ENCODE measurements around the gene COX8A.

COX8A gene

DNA sequence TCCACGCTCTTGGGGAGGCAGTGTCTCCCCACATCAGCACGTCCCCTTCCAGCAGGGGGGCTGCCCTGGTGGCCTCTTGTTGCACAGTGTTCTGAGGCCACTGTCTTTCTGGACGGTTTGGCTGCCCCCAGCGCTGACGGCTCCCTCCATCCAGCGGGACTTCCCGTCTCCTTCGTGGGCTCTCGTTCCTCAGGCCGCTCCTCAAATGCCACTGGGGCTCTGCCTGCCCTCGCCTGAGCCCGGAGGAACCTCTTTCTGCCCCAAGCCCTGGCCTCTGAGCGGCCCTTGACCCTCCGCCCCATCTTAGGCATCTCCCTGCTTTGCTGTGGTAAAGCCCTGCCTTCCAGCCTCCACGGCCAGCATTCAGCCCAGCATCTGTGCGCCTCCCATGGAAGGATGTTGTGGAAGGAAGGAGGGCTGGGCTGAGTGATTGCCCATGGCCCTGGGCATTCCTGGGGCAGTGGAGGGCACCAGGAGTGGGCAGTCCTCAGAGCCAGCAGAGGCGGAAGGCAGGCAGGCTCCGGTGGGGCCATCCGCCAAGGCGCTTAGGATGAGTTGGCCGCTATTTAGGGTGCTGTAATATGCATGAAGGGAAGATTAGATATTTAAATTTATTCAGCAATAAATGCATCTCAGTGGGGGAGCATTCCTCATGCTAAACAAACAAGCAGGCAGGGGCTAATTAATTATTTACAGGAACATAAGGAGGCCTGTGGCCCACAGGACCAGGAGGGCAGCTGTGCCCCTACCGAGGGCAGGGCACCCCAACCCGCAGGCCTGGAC lies 29.6 kb downstream of the COX8A start:
- no peak for DNase-seq (ENCODE audit: low read depth)

DNA sequence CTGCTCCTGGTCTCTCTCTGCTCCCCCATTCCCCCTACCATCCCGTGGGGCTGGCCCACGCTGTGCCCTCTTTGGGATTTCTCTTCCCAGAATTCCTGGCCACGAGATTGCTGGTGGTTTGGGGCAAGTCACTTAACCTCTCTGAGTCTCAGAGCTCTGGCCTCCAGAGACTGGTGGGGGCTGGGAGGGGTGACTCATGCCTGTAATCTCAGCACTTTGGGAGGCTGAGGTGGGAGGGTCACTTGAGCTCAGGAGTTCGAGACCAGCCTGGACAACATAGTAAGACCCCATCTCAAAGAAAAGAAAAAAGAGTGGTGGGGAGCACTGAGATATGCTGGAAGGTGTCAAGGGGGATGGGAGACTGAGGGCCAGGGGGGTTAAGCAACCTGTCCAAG lies 30.2 kb downstream of the COX8A start:
- DNase-seq (ENCODE audit: low read depth), result no peak

DNA sequence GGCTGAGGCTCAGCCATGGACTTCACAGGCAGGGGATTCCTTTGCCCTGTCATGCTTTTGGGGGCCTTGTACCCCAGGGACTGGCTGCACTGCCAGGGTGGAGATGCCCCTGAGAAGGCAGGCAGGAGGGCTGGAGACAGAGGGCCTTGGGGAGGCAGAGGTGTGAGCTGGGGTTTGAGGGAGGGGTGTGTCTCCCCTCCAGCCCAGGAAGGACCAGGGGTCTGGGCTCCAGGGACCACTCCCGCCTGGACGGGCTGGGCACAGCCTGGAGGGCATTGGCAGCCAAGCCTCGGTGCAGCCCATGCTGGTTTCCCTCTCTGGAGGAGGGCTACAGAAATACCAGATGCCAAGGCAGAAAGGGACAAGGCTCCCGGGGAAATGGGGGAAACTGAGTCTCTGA lies 31.3 kb downstream of the COX8A start:
- no peak for DNase-seq (ENCODE audit: low read depth)

DNA sequence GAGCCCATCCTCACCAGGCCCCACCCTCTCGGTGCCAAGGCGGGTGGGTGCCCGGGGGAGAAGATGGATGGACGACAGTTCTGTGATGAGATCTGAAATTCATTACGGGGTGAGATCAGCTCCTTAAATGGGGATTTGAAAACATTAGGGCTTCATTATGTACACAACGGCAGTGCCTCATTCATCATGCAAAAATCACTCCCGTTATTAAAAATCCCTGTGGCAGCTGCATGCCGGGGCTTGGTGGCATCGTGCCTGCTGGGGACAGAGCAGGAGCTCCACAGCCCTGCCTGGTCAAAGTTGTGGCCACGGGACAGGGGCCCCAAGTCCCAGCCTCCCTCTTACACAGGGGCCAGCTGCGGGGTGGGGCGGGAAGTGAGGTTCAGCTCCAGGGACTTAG lies 32.0 kb downstream of the COX8A start:
- no peak for DNase-seq (ENCODE audit: low read depth)

DNA sequence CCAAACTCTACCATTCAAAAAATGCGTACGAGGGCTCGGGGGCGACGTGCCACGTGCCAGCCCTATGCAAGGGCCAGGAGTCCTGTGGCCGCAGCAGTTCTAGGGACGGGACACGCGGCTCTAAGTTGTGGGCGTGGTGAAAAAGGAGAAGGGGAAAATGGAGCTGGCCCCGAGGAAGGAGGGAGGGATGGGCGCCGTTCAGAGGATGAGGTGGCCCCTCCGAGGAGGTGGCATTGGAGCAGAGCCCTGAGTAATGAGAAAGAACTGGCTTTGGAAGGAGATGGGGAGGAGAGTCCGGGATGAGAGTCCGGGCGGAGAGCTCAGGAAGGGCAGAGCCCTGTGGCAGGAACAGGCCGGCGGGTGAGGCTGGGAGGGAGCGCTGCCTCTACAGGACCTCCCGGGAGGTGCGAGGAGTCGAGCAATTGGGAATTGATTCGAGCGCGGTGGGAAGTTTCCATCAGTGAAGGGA lies 32.8 kb downstream of the COX8A start:
- DNase-seq (ENCODE audit: low read depth), result no peak

DNA sequence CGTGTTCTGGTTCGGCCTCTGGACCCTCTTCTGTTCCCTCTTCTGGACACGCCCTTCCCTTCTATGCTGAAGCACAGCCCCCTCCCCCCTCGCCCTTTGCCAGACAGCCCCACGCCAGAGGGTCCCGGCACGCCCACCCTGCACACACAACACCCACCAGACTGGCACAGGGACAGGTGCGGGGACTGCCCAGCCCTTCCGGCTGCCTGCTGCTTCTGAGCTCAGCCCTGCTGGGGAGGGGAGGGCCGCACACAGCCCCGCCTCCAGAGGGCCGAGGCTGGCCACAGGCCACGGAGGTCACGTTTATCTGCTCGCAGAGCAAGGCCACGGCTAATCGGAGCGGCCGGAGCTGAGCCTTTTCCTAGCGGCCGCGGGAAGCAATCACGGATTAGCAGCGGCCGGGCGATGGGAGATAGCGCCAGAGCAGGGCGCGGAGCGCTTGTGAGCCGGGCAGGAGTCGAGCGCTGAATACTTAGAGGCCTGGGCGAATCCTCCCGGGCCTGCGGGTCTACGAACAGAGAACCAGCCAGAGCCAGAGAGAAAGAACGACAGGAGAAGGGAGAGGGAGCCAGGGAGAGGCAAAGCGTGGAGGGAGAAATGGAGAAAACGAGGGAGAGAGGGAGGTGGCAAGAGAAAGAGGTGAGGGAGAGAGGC lies 33.3 kb downstream of the COX8A start:
- DNase-seq (ENCODE audit: low read depth), result no peak

DNA sequence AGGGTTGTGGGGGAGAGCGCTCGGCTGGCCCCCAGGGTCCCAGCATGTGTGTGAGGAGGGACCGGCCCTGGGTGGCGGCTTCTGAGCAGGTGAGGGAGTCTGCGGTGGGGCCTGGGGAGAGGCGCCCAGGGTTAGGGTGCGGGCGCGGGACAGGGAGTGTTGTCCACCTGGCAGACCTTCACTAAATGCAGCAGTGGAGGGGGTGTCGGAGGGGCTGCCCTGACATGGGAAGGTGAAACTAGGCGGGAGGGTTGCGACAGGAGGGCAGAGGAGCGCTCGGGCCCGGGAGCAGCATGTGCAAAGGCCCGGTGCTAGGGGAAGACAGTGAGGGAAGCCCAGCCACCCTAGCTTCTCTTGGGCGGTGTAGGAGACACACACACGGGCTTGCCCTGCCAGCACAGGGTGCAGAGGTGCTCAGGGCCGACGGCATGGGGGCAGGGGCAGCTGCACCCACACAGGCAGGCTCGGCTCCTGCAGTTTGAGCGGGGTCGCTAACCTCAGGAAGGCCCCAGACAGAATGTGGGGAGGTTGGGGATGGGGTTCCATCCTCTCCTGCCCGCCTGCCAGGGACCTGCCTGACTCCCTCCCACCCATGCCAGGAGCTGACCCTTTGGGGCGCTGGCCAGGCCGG lies 34.0 kb downstream of the COX8A start:
- DNase-seq (ENCODE audit: low read depth), result no peak

DNA sequence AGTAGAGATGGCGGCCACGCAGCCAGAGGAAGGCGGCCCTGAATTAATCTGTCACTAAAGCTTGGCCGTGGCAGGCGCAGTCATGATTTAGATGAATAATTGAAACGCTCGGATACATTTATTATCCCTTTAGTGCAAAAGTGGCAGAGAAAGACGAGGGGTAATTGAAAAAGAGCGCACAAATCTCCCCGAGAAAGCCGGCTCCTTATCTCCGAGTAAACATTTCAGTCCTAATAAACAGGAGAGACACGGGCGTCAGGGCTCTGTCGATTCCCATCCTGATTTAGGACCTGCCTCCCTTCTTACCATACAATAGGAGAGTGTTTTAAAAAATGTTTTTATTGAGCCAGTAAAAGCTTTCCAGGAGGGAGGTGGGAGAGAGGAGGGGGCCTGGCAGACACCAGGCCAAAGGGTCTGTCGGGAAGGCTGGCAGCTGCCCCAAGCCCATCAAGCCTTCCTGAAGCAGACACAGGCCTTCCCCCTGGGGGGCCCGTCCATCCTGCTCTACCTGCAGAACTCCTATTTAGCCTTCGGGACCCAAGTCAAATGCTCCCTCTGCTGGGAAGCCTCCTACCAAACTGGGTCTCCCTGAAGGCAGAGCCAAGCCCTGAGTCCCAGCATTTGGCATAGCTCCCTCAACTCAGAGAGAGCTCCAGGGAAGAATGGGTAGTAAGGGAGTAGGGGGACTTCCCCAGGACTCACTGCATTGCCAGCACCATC lies 34.7 kb downstream of the COX8A start:
- no peak for DNase-seq (ENCODE audit: low read depth)

DNA sequence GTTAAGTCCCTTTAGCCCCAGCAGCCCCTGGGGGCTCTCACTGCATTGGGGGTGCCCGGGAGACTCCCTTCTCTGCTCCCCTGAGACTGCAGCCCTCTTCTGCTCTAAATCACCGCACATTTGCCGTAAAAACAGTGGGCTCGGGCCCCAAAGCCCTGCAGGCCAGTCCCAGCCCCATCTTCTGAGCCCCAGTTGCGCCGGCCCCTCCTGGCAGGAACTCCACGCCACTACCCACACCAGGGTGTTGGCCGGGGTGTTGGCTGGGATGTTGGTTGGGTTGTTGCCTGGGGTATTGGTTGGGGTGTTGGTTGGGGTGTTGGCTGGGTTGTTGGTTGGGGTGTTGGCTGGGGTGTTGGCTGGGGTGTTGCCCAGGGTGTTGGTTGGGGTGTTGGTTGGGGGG lies 35.3 kb downstream of the COX8A start:
- no peak for DNase-seq (ENCODE audit: low read depth)

DNA sequence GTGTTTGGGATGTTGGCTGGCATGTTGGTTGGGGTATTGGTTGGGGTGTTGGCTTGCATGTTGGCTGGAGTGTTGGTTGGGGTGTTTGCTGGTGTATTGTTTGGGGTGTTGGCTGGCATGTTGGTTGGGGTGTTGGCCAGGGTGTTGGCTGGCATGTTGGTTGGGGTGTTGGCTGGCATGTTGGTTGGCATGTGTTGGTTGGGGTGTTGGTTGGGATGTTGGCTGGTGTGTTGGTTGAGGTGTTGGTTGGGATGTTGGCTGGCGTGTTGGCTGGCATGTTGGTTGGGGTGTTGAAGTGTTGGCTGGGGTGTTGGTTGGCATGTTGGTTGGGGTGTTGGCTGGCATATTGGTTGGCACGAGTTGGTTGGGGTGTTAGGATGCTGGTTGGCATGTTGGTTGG lies 36.4 kb downstream of the COX8A start:
- no peak for DNase-seq (ENCODE audit: low read depth)

DNA sequence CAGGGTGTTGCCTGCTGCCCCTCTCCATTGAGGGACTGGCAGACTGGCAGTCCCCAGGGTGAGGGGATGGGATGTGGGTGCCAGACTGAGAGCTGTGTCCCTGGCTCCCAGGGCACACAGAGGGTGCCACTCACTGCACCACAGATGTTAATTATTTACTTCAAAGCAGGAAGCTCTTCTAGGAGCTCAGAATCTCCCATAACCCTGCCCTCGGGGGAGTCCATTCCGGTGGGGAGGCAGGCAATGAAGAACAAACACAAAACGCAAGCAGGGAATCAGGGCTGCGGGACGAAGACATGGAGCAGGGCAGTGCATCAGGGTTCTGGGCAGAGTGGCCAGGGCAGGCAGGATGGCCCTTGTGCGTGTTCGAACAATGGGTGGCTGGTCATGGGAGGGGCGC lies 37.0 kb downstream of the COX8A start:
- no peak for DNase-seq (ENCODE audit: low read depth)

DNA sequence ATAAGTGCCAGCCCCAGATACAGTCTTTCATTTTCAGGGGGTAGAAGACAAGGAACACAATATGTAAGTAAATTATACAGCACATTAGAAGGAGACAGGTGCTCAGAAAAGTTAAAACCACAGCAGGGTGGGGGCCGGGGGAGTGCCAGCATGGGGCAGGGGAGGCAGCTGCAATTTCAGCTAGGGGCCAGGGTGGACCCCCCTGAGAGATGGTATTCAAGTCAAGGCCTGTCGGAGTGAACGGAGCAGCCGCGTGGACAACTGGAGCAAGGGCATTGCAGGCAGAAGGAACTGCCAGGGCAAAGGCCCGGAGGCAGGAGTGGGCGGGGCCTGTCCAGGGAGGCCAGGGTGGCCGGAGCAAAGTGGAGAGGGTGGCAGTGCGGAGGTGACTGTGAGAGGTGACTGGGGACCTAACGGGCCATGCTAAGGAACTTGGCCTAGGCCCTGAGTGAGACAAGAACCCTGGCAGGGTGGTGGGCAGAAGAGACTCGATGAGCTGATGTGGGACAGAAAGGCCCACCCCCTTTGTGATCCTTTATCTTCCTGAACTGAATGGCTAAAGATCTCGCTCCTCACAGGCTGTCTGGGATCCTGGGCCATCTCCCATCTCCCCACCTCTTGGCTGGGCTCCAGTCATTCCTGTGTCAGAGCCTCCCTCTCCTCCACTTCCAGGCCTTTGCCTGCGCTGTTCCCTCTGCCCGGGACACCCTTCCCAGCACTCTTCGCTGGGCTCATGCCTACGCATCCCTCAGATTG lies 38.9 kb downstream of the COX8A start:
- DNase-seq (ENCODE audit: low read depth), result no peak

DNA sequence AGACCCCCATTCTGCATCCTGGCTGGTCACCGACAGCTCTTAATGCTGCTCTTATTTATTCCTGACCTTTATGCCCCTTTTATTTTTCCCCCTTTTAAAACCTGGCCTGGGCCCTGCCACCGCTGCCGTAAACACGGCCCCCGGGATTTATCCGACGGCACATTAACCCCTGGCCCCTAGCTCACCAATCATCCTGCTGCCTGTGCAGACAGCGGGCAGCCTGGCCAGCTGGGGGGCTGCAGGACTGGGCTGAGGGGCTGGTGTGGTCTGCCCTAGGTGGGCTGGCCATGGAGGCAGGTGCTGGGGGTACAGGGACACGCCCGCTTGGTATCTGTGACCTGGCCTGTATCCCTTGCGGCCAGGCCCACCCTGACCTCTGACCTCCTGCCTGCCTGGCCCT lies 39.9 kb downstream of the COX8A start:
- DNase-seq (ENCODE audit: low read depth), result no peak

DNA sequence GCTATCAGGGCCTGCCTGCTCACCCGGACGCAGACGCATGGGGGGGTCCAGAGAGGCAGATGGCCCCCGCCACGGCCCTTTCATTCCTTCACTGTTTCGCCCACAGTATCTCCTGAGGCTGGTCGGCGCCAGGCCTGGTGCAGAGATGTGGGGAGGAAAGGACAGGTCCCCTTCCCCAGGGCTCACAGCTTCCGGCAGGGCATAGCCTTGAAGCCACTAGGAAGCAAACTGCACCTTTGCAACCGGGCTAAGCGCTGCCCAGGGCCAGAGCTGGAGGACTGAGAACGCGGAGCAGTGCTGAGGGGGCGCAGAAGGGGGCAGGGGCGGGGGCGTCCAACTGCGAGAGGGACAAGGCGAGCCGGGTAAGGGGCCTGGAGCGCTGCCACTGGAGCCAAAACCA lies 41.1 kb downstream of the COX8A start:
- DNase-seq (ENCODE audit: low read depth), result no peak

DNA sequence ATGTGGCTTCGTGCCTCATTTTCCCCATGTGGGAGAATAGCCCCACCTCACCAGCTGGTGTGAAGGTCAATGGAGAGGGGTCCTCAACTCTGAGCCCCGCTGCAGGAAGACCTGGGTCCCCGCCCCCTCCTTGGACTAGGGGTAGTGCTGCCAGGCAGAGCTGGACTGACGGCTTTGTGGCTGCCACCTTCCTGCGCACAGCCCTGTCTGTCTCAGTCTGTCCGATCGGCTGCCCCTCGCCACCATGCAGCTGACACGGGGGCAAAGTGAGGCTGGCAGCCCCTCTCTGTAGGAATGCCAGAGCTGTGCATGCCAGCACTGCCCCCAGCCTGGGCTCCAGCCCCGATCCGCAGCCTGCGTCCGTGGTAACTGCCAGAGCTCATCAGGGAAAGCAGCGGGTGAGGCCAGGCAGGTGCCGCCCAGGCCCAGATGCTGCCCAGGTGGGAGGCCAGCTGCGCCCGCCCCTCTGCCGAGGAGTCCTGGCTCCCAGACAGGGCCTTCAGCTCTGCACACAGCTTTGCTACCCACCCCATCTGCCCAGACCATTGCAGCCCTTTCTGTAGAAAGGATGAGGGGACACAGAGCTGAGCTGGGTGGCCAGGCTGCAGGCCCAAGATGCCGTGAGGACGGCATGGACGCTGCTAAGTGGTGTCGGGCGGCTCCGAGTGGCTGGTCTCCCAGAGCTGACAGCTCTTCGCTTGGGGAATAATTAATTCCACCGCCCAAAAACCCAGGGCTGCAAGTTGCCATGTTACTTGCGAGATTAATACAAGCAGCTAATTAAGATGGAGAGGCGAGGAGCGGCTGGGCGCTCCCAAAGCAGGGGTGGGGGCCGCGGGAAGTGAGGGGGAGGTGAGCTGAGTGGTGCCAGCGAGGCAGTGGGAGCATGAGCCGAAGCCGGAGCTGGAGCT lies 41.8 kb downstream of the COX8A start:
- DNase-seq (ENCODE audit: low read depth), result no peak

DNA sequence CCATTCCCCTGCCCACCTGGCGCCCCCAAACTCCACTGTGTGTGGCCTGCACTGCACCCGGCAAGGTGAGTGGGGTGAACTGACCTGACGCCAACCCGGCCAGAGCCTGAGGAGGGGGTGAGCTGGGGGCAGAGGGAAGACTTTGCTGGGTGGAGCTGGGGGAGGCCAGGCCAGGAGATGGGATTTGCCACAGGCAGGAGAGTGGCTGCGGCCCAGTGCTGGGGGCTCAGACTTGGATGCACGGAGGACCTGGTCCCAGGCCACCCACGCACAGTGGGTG lies 43.5 kb downstream of the COX8A start:
- no peak for DNase-seq (ENCODE audit: low read depth)

DNA sequence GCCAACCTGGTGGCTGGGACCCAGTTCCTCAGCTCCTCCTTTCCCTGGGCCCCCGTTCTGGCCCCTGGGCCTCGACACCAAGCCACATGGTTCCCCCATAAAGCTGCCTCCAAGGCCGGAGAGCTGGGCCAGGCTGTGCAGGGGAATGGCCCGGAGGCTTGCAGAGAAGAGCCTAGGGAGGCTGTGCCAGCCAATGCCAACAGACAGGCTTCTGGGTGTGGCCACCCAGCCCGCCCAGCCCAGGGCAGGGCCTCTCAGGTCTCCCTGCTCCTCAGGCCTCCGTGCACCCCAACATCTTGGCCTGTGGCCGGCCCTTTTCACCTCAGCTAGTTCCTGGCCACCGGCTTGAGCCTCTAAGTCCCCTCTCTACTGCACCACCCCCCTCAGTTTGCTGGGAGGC lies 43.9 kb downstream of the COX8A start:
- no peak for DNase-seq (ENCODE audit: low read depth)

DNA sequence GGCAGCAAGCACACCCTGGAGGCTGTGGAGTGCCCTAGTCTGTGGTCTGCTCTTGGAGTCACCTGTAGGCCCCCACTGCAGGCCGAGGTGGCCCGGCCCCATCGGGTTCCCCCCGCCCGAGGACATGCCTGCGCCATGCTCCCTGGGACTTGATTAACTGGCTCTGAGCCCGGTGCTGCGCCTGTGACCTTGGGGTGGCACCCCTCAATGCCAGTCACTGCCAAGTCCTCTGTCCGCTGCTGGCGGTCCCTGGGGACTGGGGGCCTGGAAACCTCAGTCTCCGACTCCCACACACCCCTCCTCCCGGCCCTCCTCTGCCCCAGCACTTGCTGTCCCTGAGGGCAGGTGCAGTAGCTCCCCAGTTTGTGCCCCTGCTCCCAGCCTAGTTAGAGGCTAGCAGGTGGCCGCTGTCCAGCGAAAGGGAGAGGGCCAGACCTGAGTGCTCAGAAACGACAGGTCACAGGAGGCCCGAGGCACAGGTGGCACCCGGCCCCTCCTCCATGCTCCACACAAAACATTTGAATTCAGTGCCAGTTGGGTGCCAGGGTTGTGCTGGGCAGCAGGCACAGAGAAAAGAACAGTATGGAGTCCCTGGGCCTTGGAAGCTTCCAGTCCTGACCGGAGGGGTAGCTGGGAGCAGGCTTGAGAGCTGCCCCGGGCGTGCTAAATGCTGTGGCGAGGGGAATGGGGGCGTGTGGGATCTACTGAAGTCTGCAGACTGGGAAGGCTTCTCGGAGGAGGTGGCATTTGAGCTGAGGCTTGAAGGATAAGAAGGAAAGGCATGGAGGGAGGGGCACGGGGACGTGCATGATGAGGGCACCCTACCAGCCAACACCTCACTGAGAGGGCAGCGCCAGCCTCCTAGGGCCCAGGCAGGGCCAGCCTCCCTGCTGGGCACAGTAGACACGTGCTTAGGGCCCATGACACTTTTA lies 45.0 kb downstream of the COX8A start:
- no peak for DNase-seq (ENCODE audit: low read depth)

DNA sequence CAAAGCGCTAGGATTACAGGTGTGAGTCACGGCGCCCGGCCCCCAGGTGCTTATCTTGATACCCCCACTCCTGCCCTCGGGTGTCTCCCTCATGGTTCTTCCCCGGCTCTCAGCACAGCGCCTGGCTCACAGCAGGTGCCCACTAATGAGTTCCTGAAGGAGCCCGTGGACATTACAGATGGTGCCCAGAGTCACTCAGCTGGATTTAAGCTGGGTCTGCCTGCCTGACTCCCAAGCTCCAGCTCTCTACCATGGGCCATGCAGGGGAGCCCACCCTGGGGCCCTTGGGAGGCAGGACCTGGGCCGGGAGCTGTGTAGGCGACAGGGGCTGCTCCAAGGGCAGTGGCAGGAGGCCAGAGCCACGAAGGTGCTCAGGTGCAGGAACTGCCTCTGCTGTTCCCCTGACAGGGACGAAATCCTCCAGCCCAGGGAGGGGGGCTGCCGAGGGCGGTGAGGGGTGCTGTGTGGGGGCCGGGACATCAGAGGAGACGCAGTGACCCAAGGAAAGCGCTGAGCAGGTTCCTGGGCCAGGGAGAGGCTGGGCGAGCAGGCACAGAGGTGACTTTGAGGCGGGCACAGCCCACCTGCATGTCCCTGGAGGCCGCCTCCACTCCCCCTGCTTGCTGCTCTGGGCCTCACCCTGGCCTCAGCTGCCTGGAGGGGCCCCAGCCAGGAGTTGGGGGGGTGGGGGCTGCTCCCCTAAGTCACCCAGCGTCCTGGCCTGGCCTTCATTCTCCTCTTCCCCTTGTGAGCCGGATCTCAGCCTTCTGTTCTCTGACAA lies 46.7 kb downstream of the COX8A start:
- DNase-seq (ENCODE audit: low read depth), result no peak
